Natural killer cell (primary cell): ENCODE measurements around the gene MTMR12. TPM values are rescaled to one million over a fixed set of nuclear protein-coding genes. Genes with fewer than 3 reads are reported as not detected.
A peak's percentile ranks its signal among the peaks of the same experiment; 100 is the strongest.

ENCODE experiments used
- ATAC-seq, 3 donors: fragments of 150-1000 bp in 2 of 3; fragments of 200-7000 bp in 1 of 3; cut with Tn5 transposase; 1 replicate in 1 of 3; 2 replicates in 2 of 3; pipeline ENCODE4 v1.10.0; 2021; ENCODE audit warnings: mild to moderate bottlenecking in 2 of 3, moderate library complexity in 2 of 3
- DNase-seq, 2 donors: peaks; one replicate each; pipeline versions ENCODE4 v3.0.0 to v3.0.0-alpha.2; 2013 to 2021; ENCODE audit warnings: mixed read lengths in 1 of 2
- H3K27ac ChIP-seq: one replicate; pipeline ENCODE4 v1.5.1; 2013; ENCODE audit warnings: mild to moderate bottlenecking, low read length
- H3K27me3 ChIP-seq: one replicate; pipeline ENCODE4 v1.6.1; 2013; ENCODE audit warnings: low read length; ENCODE audit not compliant: control insufficient read depth, insufficient read depth
- H3K36me3 ChIP-seq: one replicate; pipeline ENCODE4 v1.6.1; 2013; ENCODE audit warnings: low read length; ENCODE audit not compliant: control insufficient read depth, insufficient read depth
- H3K4me1 ChIP-seq: one replicate; pipeline ENCODE4 v1.6.1; 2013; ENCODE audit warnings: low read length; ENCODE audit not compliant: control insufficient read depth, insufficient read depth
- H3K4me3 ChIP-seq: one replicate; pipeline ENCODE4 v1.5.1; 2013; ENCODE audit warnings: low read length
- H3K9me3 ChIP-seq: one replicate; pipeline ENCODE4 v1.6.1; 2013; ENCODE audit warnings: low read length; ENCODE audit not compliant: control insufficient read depth, insufficient read depth
- H3K27ac Mint-ChIP-seq, 2 donors: one replicate each; pipeline ENCODE4 v1.8.0; 2022; ENCODE audit warnings: mild to moderate bottlenecking in 2 of 2, mixed read lengths in 2 of 2, moderate library complexity in 1 of 2
- H3K27me3 Mint-ChIP-seq, 2 donors: one replicate each; pipeline ENCODE4 v1.8.0; 2022; ENCODE audit warnings: low read depth in 2 of 2, mixed read lengths in 2 of 2
- H3K36me3 Mint-ChIP-seq: one replicate; pipeline ENCODE4 v1.8.0; 2022; ENCODE audit warnings: mixed read lengths
- H3K4me1 Mint-ChIP-seq, 2 donors: one replicate each; pipeline ENCODE4 v1.8.0; 2022; ENCODE audit warnings: mixed read lengths in 2 of 2
- H3K4me3 Mint-ChIP-seq: one replicate; pipeline ENCODE4 v1.8.0; 2022; ENCODE audit warnings: mild to moderate bottlenecking, moderate library complexity, mixed read lengths
- H3K9me3 Mint-ChIP-seq, 2 donors: one replicate each; pipeline ENCODE4 v1.8.0; 2022; ENCODE audit warnings: mixed read lengths in 2 of 2
- WGBS: methylation state at CpG from one replicate; pipeline ENCODE4 v1.1.7; 2013; ENCODE audit warnings: missing lambda C conversion rate; ENCODE audit not compliant: insufficient coverage; 5-methylcytosine and 5-hydroxymethylcytosine counted together
- intact Hi-C: fragments of 100-400 bp; cut with micrococcal nuclease; formaldehyde crosslinking; loops from one replicate; pipeline ENCODE4 v1.14.2; 2022
- total RNA-seq, 4 donors: library from RNA; stranded (reverse); fragments of 120-200 nt in 1 of 4; gene quantifications; one replicate each; pipeline versions ENCODE4 v1.2.3 to v1.2.4, GENCODE V29; 2013 to 2022
- TF ChIP-seq, protein P1 (sequence below): fragments of 200-600 bp; IDR thresholded peaks from one replicate; pipeline ENCODE4 v1.8.0; 2022; ENCODE audit warnings: antibody characterized with exemption

Gene MTMR12
- total RNA-seq, 3 donors from 2014 or later (not counting 1 experiment from before 2014, with no cell fraction given), result 36.9 to 47.7 (median 39.8) TPM

DNA sequence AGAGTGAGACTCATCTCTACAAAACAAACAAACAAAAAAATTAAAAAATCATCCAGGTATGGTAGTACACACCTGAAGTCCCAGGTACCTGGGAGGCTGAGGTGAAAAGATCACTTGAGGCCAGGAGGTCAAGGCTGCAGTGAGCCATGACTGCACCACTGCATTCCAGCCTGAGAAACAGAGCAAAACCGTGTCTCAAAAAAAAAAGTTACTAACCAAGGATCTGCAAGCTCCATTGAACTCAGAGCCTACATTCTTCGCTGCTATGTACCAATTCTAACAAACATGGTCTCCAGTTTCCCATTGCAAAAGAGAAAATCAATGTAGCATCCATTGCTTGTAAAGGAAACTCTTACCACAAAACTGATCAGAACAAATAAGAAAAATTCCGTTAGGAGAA, 33.5 kb downstream of the MTMR12 start:
- Mint-ChIP-seq H3K36me3 (no peaks in the 10 kb centered on the region), H3K4me3 (no peak overlapping the region), H3K27me3 (no peaks in the 10 kb centered on the region), H3K9me3 (no peaks in the 10 kb centered on the region), H3K4me1 (peaks cover 62 to 67% of the 10 kb centered on the region in 2 donors), H3K27ac (peak overlapping the region; percentile 94 to 97)
- Histone ChIP-seq H3K4me1 (peaks cover 44% of the 10 kb centered on the region), H3K36me3 (peaks cover 4% of the 10 kb centered on the region), H3K27ac (no peak overlapping the region), H3K4me3 (no peak overlapping the region), H3K9me3 (no peaks in the 10 kb centered on the region), H3K27me3 (no peaks in the 10 kb centered on the region)
- ATAC-seq (no peak), DNase-seq (no peak)
- intact Hi-C loops, result no loop called here
- 93% methylated on average over 3 of the region's 3 CpGs for WGBS
- TF ChIP-seq, protein P1, sequence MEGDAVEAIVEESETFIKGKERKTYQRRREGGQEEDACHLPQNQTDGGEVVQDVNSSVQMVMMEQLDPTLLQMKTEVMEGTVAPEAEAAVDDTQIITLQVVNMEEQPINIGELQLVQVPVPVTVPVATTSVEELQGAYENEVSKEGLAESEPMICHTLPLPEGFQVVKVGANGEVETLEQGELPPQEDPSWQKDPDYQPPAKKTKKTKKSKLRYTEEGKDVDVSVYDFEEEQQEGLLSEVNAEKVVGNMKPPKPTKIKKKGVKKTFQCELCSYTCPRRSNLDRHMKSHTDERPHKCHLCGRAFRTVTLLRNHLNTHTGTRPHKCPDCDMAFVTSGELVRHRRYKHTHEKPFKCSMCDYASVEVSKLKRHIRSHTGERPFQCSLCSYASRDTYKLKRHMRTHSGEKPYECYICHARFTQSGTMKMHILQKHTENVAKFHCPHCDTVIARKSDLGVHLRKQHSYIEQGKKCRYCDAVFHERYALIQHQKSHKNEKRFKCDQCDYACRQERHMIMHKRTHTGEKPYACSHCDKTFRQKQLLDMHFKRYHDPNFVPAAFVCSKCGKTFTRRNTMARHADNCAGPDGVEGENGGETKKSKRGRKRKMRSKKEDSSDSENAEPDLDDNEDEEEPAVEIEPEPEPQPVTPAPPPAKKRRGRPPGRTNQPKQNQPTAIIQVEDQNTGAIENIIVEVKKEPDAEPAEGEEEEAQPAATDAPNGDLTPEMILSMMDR, result no peak

DNA sequence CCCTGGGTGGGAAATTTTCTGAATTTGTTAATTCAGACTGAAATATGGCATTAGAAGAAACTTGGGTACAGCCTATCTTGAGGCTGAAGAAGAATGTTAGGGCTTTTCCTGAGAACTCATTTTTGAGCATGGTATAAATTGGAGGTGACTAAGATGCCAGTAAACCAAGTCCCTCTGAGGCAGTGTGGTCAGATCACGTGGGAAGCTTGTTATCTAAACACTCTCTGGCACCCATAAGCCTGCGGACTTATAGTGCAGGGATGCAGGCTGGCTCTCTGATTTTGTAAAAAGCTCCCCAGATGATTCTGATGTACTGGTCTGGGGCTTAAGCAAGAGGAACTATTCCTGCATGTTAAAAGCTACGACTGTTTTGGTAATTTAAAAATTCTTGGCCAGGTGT, 34.3 kb downstream of the MTMR12 start:
- peak; percentile 55 to 62 (median 57) for ATAC-seq
- Histone ChIP-seq H3K27ac (peak overlapping the region; percentile 27), H3K4me3 (no peak overlapping the region), H3K27me3 (no peaks in the 10 kb centered on the region), H3K9me3 (no peaks in the 10 kb centered on the region), H3K36me3 (peaks cover 12% of the 10 kb centered on the region), H3K4me1 (peaks cover 38% of the 10 kb centered on the region)
- Mint-ChIP-seq H3K27ac (peak overlapping the region; percentile 86 to 97), H3K4me3 (peak overlapping the region; percentile 59), H3K36me3 (peaks cover under 1% of the 10 kb centered on the region), H3K4me1 (peaks cover 56 to 69% of the 10 kb centered on the region in 2 donors), H3K9me3 (no peaks in the 10 kb centered on the region), H3K27me3 (no peaks in the 10 kb centered on the region)
- TF ChIP-seq, protein P1, result no peak
- peak; percentile 30 to 57 for DNase-seq
- WGBS, result 41% methylated on average over 3 of the region's 3 CpGs
- intact Hi-C loops, result no loop called here

- Histone ChIP-seq H3K27me3 (no peaks in the 10 kb centered on the region), H3K36me3 (peaks cover 18% of the 10 kb centered on the region), H3K9me3 (no peaks in the 10 kb centered on the region), H3K4me1 (peaks cover 36% of the 10 kb centered on the region), H3K27ac (peak overlapping the region; percentile 27), H3K4me3 (no peak overlapping the region)
- Mint-ChIP-seq H3K9me3 (no peaks in the 10 kb centered on the region), H3K4me1 (peaks cover 50 to 64% of the 10 kb centered on the region in 2 donors), H3K27ac (peak overlapping the region; percentile 86 to 97), H3K27me3 (no peaks in the 10 kb centered on the region), H3K36me3 (peaks cover 6% of the 10 kb centered on the region), H3K4me3 (peak overlapping the region; percentile 59)
- intact Hi-C loops, result no loop called here
- no peak for DNase-seq
- ATAC-seq, result no peak
- TF ChIP-seq, protein P1, result no peak
These were observed 34.9 kb downstream of the MTMR12 start for GRCh38 chr5:32277798-32278197.

GRCh38 chr5:32276173-32276853, 36.4 kb downstream of the MTMR12 start:
- H3K36me3 Mint-ChIP-seq, result peaks cover 11% of the 10 kb centered on the region
- intact Hi-C loops, result no loop called here

More at GRCh38 chr5:32276173-32276853, 36.4 kb downstream of the MTMR12 start:
- H3K4me3 Mint-ChIP-seq, result peak overlapping the region; percentile 58
- WGBS, result 90% methylated on average over 3 of the region's 4 CpGs
- no peaks in the 10 kb centered on the region for H3K27me3 Mint-ChIP-seq
- H3K36me3 ChIP-seq, result peaks cover 30% of the 10 kb centered on the region
- no peak overlapping the region for H3K4me3 ChIP-seq
- peaks cover 45 to 58% of the 10 kb centered on the region in 2 donors for H3K4me1 Mint-ChIP-seq
- H3K27ac ChIP-seq, result peak overlapping the region; percentile 62
- H3K9me3 ChIP-seq, result no peaks in the 10 kb centered on the region
- H3K27me3 ChIP-seq, result no peaks in the 10 kb centered on the region
- H3K9me3 Mint-ChIP-seq, result no peaks in the 10 kb centered on the region
- TF ChIP-seq, protein P1, result no peak
- DNase-seq (peak in 1 of 2 donors; percentile 60), ATAC-seq (peak; percentile 63 to 74 (median 74))
- peaks cover 31% of the 10 kb centered on the region for H3K4me1 ChIP-seq
- H3K27ac Mint-ChIP-seq, result peak overlapping the region; percentile 86 to 97
